ENCODE results near the gene ASAP2.
A peak's percentile ranks its signal among the peaks of the same experiment; 100 is the strongest.

The ASAP2 gene

GRCh38 chr2:9249020-9249800, 42.6 kb downstream of the ASAP2 start:
- Histone ChIP-seq H3K4me2 (ENCODE audit: low read length) (peak overlapping the region; percentile 53), H3K4me1 (ENCODE audit: control insufficient read depth, insufficient read depth, low read length) (peaks cover 74% of the 10 kb centered on the region), H3K9ac (ENCODE audit: low read depth, low read length) (peak overlapping the region; percentile 77), H3K9me3 (replicated peaks; ENCODE audit: low read length) (no peaks in the 10 kb centered on the region), H3K36me3 (ENCODE audit: insufficient read depth, low read length) (peaks cover 4% of the 10 kb centered on the region), H3K4me3 (ENCODE audit: low read length) (peak overlapping the region; percentile 10), H3K27me3 (ENCODE audit: control insufficient read depth, insufficient read depth, low read length) (no peaks in the 10 kb centered on the region)

- peak overlapping the region; percentile 77 for H3K9ac ChIP-seq (ENCODE audit: low read depth, low read length)
- H3K27me3 ChIP-seq (ENCODE audit: control insufficient read depth, insufficient read depth, low read length) = no peaks in the 10 kb centered on the region
- no peaks in the 10 kb centered on the region for H3K9me3 ChIP-seq (replicated peaks; ENCODE audit: low read length)
- H3K4me1 ChIP-seq (ENCODE audit: control insufficient read depth, insufficient read depth, low read length) = peaks cover 75% of the 10 kb centered on the region
- H3K36me3 ChIP-seq (ENCODE audit: insufficient read depth, low read length) = peaks cover 10% of the 10 kb centered on the region
- peak overlapping the region; percentile 10 for H3K4me3 ChIP-seq (ENCODE audit: low read length)
- peak overlapping the region; percentile 53 for H3K4me2 ChIP-seq (ENCODE audit: low read length)
These were observed 43.5 kb downstream of the ASAP2 start for GRCh38 chr2:9250091-9250490.

DNA sequence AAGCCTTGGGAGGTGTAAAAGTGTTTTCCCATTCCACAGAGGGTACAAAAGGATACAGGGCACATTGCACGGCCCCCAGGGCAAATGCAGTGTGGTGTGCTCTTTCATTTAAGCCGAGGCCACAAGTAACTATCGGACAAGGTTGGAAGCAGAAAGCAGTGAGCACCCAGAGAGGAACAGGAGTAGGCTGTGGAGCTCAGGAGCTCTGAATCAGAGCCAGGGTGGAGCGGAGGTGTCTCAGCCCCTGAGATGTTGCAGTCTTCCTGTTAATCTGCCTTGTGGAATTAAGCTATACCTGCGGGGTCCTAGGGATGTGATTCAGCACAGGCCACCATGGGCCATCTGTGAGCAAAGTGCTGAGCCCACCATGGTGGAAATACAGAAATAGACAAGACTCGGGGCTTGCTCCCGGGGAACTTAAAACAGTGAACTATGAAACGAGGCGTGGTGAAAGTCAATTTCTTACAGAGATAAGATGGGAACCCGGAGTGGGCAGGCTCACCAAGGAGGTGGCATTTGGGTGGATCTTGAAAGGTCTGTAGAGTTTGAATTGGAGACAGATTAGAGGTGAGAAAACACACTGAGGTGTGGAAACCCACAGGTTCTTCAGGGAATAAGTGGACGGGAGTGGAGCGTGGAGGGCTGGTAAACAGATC, 44.0 kb downstream of the ASAP2 start:
- Histone ChIP-seq H3K36me3 (ENCODE audit: insufficient read depth, low read length) (peaks cover 11% of the 10 kb centered on the region), H3K9ac (ENCODE audit: low read depth, low read length) (peak overlapping the region; percentile 77), H3K4me2 (ENCODE audit: low read length) (peak overlapping the region; percentile 53), H3K27me3 (ENCODE audit: control insufficient read depth, insufficient read depth, low read length) (no peaks in the 10 kb centered on the region), H3K4me1 (ENCODE audit: control insufficient read depth, insufficient read depth, low read length) (peaks cover 75% of the 10 kb centered on the region), H3K4me3 (ENCODE audit: low read length) (peak overlapping the region; percentile 41), H3K9me3 (replicated peaks; ENCODE audit: low read length) (no peaks in the 10 kb centered on the region)

- H3K36me3 ChIP-seq (ENCODE audit: insufficient read depth, low read length) = peaks cover 9% of the 10 kb centered on the region
- H3K4me2 ChIP-seq (ENCODE audit: low read length) = peak overlapping the region; percentile 72
- no peaks in the 10 kb centered on the region for H3K27me3 ChIP-seq (ENCODE audit: control insufficient read depth, insufficient read depth, low read length)
- peaks cover 77% of the 10 kb centered on the region for H3K4me1 ChIP-seq (ENCODE audit: control insufficient read depth, insufficient read depth, low read length)
- H3K9me3 ChIP-seq (replicated peaks; ENCODE audit: low read length) = no peaks in the 10 kb centered on the region
- peak overlapping the region; percentile 41 for H3K4me3 ChIP-seq (ENCODE audit: low read length)
- H3K9ac ChIP-seq (ENCODE audit: low read depth, low read length) = peak overlapping the region; percentile 79
These were observed 44.8 kb downstream of the ASAP2 start for GRCh38 chr2:9251154-9252001.

DNA sequence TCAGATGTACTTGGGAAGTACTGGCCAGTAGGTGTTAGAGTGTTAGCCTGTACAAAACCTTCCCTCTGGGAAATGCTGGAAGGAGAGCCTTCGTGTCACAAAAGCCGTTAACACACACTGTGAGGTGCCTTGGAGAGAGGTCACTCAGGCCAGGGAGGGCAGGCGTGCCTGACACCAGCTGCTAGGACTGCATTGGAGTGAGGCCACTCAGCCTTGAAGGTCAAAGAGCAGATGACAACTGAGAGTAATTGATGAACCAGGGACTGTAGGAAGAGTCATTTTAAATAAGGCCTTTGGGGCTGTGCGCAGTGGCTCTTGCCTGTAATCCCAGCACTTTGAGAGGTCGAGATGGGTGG, 45.4 kb downstream of the ASAP2 start:
- H3K9ac ChIP-seq (ENCODE audit: low read depth, low read length) = peak overlapping the region; percentile 79

GRCh38 chr2:9255416-9255815, 48.8 kb downstream of the ASAP2 start:
- H3K36me3 ChIP-seq (ENCODE audit: insufficient read depth, low read length) = peaks cover 7% of the 10 kb centered on the region

More for the DNA sequence above, 45.4 kb downstream of the ASAP2 start:
- Histone ChIP-seq H3K36me3 (ENCODE audit: insufficient read depth, low read length) (peaks cover 7% of the 10 kb centered on the region), H3K4me1 (ENCODE audit: control insufficient read depth, insufficient read depth, low read length) (peaks cover 77% of the 10 kb centered on the region), H3K27me3 (ENCODE audit: control insufficient read depth, insufficient read depth, low read length) (no peaks in the 10 kb centered on the region), H3K4me3 (ENCODE audit: low read length) (no peak overlapping the region), H3K9me3 (replicated peaks; ENCODE audit: low read length) (no peaks in the 10 kb centered on the region), H3K4me2 (ENCODE audit: low read length) (peak overlapping the region; percentile 40)

GRCh38 chr2:9256147-9256546, 49.5 kb downstream of the ASAP2 start:
- H3K4me2 ChIP-seq (ENCODE audit: low read length) = peak overlapping the region; percentile 42
- no peak overlapping the region for H3K4me3 ChIP-seq (ENCODE audit: low read length)
- peaks cover 77% of the 10 kb centered on the region for H3K4me1 ChIP-seq (ENCODE audit: control insufficient read depth, insufficient read depth, low read length)
- no peaks in the 10 kb centered on the region for H3K27me3 ChIP-seq (ENCODE audit: control insufficient read depth, insufficient read depth, low read length)
- H3K36me3 ChIP-seq (ENCODE audit: insufficient read depth, low read length) = peaks cover 7% of the 10 kb centered on the region
- H3K9me3 ChIP-seq (replicated peaks; ENCODE audit: low read length) = no peaks in the 10 kb centered on the region
- peak overlapping the region; percentile 32 for H3K9ac ChIP-seq (ENCODE audit: low read depth, low read length)

More at GRCh38 chr2:9255416-9255815, 48.8 kb downstream of the ASAP2 start:
- Histone ChIP-seq H3K4me3 (ENCODE audit: low read length) (no peak overlapping the region), H3K9ac (ENCODE audit: low read depth, low read length) (no peak overlapping the region), H3K4me2 (ENCODE audit: low read length) (no peak overlapping the region), H3K9me3 (replicated peaks; ENCODE audit: low read length) (no peaks in the 10 kb centered on the region), H3K4me1 (ENCODE audit: control insufficient read depth, insufficient read depth, low read length) (peaks cover 77% of the 10 kb centered on the region), H3K27me3 (ENCODE audit: control insufficient read depth, insufficient read depth, low read length) (no peaks in the 10 kb centered on the region)

- Histone ChIP-seq H3K27me3 (ENCODE audit: control insufficient read depth, insufficient read depth, low read length) (no peaks in the 10 kb centered on the region), H3K9me3 (replicated peaks; ENCODE audit: low read length) (no peaks in the 10 kb centered on the region), H3K36me3 (ENCODE audit: insufficient read depth, low read length) (peaks cover 7% of the 10 kb centered on the region), H3K9ac (ENCODE audit: low read depth, low read length) (peak overlapping the region; percentile 32), H3K4me2 (ENCODE audit: low read length) (peak overlapping the region; percentile 42), H3K4me3 (ENCODE audit: low read length) (peak overlapping the region; percentile 3), H3K4me1 (ENCODE audit: control insufficient read depth, insufficient read depth, low read length) (peaks cover 77% of the 10 kb centered on the region)
These were observed 50.0 kb downstream of the ASAP2 start for GRCh38 chr2:9256570-9257043.

DNA sequence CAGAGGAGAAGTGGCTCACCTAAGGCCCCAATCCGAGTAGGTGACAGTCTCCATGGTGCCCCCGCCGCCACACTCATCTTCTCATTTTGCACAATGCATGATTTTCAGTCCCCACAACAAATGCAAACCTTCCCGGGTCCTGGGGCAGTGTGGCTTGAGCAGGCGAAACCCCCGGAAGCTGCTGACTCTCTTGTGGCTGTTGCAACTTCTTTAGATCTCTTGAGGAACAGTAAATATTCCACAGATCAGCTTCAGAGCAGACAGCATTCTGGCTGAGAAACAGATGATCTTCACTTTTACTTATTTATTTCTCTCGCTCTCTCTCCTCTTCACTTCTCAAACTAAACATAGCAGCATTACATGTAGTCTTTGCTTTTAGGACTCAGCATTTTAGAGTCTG, 51.9 kb downstream of the ASAP2 start:
- H3K36me3 ChIP-seq (ENCODE audit: insufficient read depth, low read length) = peaks cover 7% of the 10 kb centered on the region
- H3K4me2 ChIP-seq (ENCODE audit: low read length) = peak overlapping the region; percentile 69
- peaks cover 86% of the 10 kb centered on the region for H3K4me1 ChIP-seq (ENCODE audit: control insufficient read depth, insufficient read depth, low read length)
- no peaks in the 10 kb centered on the region for H3K27me3 ChIP-seq (ENCODE audit: control insufficient read depth, insufficient read depth, low read length)
- H3K4me3 ChIP-seq (ENCODE audit: low read length) = no peak overlapping the region
- H3K9ac ChIP-seq (ENCODE audit: low read depth, low read length) = peak overlapping the region; percentile 59
- no peaks in the 10 kb centered on the region for H3K9me3 ChIP-seq (replicated peaks; ENCODE audit: low read length)

GRCh38 chr2:9258953-9259399, 52.4 kb downstream of the ASAP2 start:
- H3K27me3 ChIP-seq (ENCODE audit: control insufficient read depth, insufficient read depth, low read length) = no peaks in the 10 kb centered on the region
- H3K36me3 ChIP-seq (ENCODE audit: insufficient read depth, low read length) = peaks cover 7% of the 10 kb centered on the region
- peak overlapping the region; percentile 59 for H3K9ac ChIP-seq (ENCODE audit: low read depth, low read length)
- peak overlapping the region; percentile 69 for H3K4me2 ChIP-seq (ENCODE audit: low read length)
- H3K4me1 ChIP-seq (ENCODE audit: control insufficient read depth, insufficient read depth, low read length) = peaks cover 91% of the 10 kb centered on the region
- H3K4me3 ChIP-seq (ENCODE audit: low read length) = no peak overlapping the region
- H3K9me3 ChIP-seq (replicated peaks; ENCODE audit: low read length) = no peaks in the 10 kb centered on the region

DNA sequence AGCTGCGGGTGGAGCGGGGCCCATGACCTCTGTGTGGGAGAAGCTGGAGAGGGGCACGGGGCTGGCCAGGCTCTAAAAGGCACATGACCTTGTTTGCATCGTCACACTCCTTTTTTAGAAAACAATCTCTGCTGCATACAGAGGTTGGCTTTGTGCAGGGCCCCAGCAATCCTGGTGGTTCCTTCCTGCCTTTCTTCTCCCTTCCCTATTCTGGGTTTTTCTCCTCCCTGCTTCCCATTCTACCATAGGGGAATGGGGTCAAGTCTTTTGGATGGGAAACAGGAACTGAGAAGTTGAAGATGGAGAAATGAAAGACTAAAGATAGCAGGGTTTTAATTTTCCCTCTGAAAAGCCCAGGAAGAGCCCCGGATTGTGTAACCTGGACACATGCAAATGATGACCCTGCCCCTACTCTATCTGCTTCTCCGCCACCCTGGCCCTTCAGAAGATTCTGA, 53.9 kb downstream of the ASAP2 start:
- Histone ChIP-seq H3K27me3 (ENCODE audit: control insufficient read depth, insufficient read depth, low read length) (no peaks in the 10 kb centered on the region), H3K9me3 (replicated peaks; ENCODE audit: low read length) (no peaks in the 10 kb centered on the region), H3K4me3 (ENCODE audit: low read length) (no peak overlapping the region), H3K36me3 (ENCODE audit: insufficient read depth, low read length) (no peaks in the 10 kb centered on the region), H3K4me1 (ENCODE audit: control insufficient read depth, insufficient read depth, low read length) (peaks cover 97% of the 10 kb centered on the region), H3K4me2 (ENCODE audit: low read length) (peak overlapping the region; percentile 22), H3K9ac (ENCODE audit: low read depth, low read length) (peak overlapping the region; percentile 11)

All from skeletal muscle satellite cell (primary cell).